HFFc6 (cell line): Measurements from ENCODE around the gene RPRD1B. TPM values are rescaled to one million over a fixed set of nuclear protein-coding genes. Genes with fewer than 3 reads are reported as not detected.

Experiments
- DNase-seq: peaks from one replicate; pipeline ENCODE4 v3.0.0-alpha.2; 2018
- H3K27ac Mint-ChIP-seq: 2 replicates; pipeline ENCODE4 v1.8.0; 2020; ENCODE audit warnings: mild to moderate bottlenecking, mixed read lengths
- H3K27me3 Mint-ChIP-seq: 2 replicates; pipeline ENCODE4 v1.8.0; 2021; ENCODE audit warnings: mild to moderate bottlenecking, moderate library complexity, mixed read lengths; ENCODE audit not compliant: insufficient read depth
- H3K36me3 Mint-ChIP-seq: 2 replicates; pipeline ENCODE4 v1.8.0; 2021; ENCODE audit warnings: low read depth, mixed read lengths
- H3K4me1 Mint-ChIP-seq: 2 replicates; pipeline ENCODE4 v1.8.0; 2020; ENCODE audit warnings: low read depth, mixed read lengths
- H3K4me3 Mint-ChIP-seq: 2 replicates; pipeline ENCODE4 v1.8.0; 2020; ENCODE audit warnings: mild to moderate bottlenecking, moderate library complexity, mixed read lengths
- H3K9me3 Mint-ChIP-seq: 2 replicates; pipeline ENCODE4 v1.8.0; 2020; ENCODE audit warnings: mild to moderate bottlenecking, mixed read lengths
- CTCF ChIP-seq: fragments of 200-600 bp; sonication (generic); IDR thresholded peaks from 2 replicates; pipeline ENCODE4 v1.5.0; 2021; ENCODE audit warnings: antibody characterized with exemption, mild to moderate bottlenecking
- total RNA-seq, 6 experiments: library from RNA; stranded (reverse); fragmentation: NEBNext Ultra II Directional; extraction: Animal tissue kit (Norgen Biotek cat#: 25700); gene quantifications; 2 replicates in 1 of 6; 3 replicates in 5 of 6; pipeline ENCODE4 v1.2.3, GENCODE V29; 2021

RPRD1B gene
- total RNA-seq, 6 experiments from 2014 or later, result 15.9 to 20.2 (median 19.2) TPM

DNA sequence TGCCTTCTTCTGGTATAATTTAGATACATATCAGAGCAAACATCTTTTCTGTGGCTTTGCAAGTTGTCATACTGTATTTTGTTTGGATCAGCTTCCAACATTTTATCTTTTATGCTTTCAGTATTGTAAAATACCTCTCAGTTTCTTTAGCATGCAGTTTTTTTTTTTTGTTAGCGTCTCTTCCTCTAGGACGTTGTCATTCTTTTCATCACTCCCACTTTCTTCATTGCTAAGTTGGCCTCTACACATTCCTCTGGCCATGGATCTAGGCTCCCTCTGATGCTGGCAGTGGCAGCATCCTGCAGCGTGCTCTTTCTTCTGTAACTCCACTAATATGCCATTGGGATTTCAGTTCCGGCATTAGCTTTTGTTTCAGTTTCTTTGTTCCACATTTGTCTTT, 21.7 kb downstream of the RPRD1B start:
- H3K27me3 Mint-ChIP-seq, result no peaks in the 10 kb centered on the region
- no peaks in the 10 kb centered on the region for H3K9me3 Mint-ChIP-seq
- no peak for TF ChIP-seq CTCF
- peaks cover 39% of the 10 kb centered on the region for H3K4me1 Mint-ChIP-seq
- H3K36me3 Mint-ChIP-seq, result peaks cover 16% of the 10 kb centered on the region
- DNase-seq, result no peak
- no peak overlapping the region for H3K27ac Mint-ChIP-seq
- no peak overlapping the region for H3K4me3 Mint-ChIP-seq

DNA sequence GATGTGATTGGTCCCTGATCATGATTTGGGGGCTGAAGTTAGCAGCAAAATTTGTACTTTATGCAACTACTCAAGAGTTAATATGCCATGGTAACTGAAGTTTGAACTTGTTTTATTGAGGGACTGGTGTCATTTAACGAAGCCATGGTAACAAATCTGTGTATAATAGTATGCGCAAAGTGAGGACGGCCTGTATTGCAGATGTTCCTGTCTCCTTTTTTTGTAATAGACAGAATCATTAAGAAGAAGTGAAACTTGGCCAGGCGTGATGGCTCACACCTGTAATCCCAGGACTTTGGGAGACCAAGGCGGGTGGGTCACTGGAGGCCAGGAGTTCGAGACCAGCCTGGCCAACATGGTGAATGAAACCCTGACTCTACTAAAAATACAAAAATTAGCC, 22.3 kb downstream of the RPRD1B start:
- no peak overlapping the region for H3K4me3 Mint-ChIP-seq
- H3K36me3 Mint-ChIP-seq, result peaks cover 16% of the 10 kb centered on the region
- H3K27me3 Mint-ChIP-seq, result no peaks in the 10 kb centered on the region
- no peak for TF ChIP-seq CTCF
- H3K4me1 Mint-ChIP-seq, result peaks cover 39% of the 10 kb centered on the region
- H3K9me3 Mint-ChIP-seq, result no peaks in the 10 kb centered on the region
- no peak overlapping the region for H3K27ac Mint-ChIP-seq
- DNase-seq, result no peak

DNA sequence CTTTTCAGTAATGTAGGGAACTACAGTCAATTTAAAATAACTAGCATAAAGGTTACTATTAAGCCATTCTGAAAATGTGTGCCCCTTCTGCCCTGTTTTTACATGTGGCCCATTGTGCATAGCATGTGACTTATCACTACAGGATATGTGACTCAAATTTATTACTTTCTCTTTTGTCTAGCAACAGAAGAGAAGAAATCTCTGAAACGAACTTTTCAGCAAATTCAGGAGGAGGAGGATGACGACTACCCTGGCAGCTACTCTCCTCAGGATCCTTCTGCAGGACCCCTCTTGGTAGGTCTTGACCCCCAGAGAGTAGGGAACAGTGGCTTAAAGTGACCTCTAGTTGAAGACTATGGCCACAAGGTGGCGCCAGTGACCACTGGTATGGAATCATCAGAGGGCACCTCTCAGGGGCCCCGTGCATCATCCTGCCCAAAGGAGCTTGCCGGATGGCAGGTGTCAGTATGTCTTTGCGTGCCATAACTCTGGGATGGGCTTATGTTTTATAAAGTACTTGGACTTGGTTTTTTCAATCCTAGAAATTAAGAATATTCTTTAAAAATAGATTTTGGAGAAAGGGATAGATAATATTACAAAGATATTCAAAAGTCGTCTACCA, 23.9 kb downstream of the RPRD1B start:
- H3K27me3 Mint-ChIP-seq, result no peaks in the 10 kb centered on the region
- H3K27ac Mint-ChIP-seq, result peak overlapping the region; percentile 62
- H3K36me3 Mint-ChIP-seq, result peaks cover 16% of the 10 kb centered on the region
- DNase-seq, result peak; percentile 50
- peak; percentile 99 for TF ChIP-seq CTCF
- no peaks in the 10 kb centered on the region for H3K9me3 Mint-ChIP-seq
- peaks cover 34% of the 10 kb centered on the region for H3K4me1 Mint-ChIP-seq
- H3K4me3 Mint-ChIP-seq, result no peak overlapping the region

DNA sequence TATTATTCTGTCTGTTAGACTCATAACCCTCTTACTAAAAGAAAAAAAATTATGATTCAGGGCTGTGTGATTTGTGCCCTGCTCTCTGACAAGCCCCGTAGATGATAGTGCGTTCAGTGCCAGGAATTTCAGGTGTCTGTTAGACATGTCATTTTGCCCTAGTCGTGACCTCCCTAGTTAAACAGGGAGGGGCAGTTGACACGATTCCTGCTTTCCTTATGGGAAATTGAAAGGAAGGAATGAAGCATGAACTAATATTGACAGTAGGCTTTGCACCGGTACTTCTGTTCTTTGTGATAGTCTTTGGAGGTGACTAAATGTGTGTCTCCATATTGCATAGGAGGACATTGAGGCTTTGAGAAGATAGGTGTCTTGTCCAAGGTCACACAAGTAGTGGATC, 26.3 kb downstream of the RPRD1B start:
- Mint-ChIP-seq H3K27me3 (no peaks in the 10 kb centered on the region), H3K9me3 (no peaks in the 10 kb centered on the region), H3K4me1 (peaks cover 42% of the 10 kb centered on the region), H3K27ac (no peak overlapping the region), H3K36me3 (peaks cover 25% of the 10 kb centered on the region), H3K4me3 (no peak overlapping the region)
- DNase-seq, result no peak
- no peak for TF ChIP-seq CTCF

- no peak for TF ChIP-seq CTCF
- DNase-seq, result no peak
- peaks cover 36% of the 10 kb centered on the region for H3K4me1 Mint-ChIP-seq
- no peaks in the 10 kb centered on the region for H3K9me3 Mint-ChIP-seq
- no peaks in the 10 kb centered on the region for H3K27me3 Mint-ChIP-seq
- no peak overlapping the region for H3K27ac Mint-ChIP-seq
- H3K4me3 Mint-ChIP-seq, result no peak overlapping the region
- peaks cover 25% of the 10 kb centered on the region for H3K36me3 Mint-ChIP-seq
Observed at GRCh38 chr20:38060536-38060935, 27.0 kb downstream of the RPRD1B start.

GRCh38 chr20:38061109-38061508, 27.6 kb downstream of the RPRD1B start:
- no peak for TF ChIP-seq CTCF
- DNase-seq, result no peak
- Mint-ChIP-seq H3K9me3 (no peaks in the 10 kb centered on the region), H3K27me3 (no peaks in the 10 kb centered on the region), H3K4me3 (no peak overlapping the region), H3K27ac (no peak overlapping the region), H3K4me1 (peaks cover 34% of the 10 kb centered on the region), H3K36me3 (peaks cover 29% of the 10 kb centered on the region)
